ENCODE data around the gene CSRP2.

CSRP2 gene

DNA sequence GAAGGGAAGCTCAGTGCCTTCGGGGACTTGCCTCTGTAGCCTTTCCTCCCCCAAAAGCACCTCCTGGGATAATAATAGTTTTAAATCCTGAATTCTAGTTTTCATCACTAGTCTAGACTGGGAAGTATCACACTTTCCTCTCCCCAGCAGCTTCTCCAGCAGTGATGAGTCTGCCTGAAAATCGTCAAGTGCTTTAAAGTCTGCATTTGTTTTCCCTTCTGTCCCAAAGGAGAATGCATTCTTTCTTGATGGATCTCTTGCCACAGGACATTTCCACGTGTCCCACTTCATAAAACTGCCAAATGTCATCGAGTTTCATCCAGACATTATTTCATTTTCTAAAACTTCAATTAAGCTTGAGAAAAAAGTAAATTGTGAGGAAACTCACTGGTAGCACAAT is 15.0 kb downstream of the CSRP2 start:
- Mint-ChIP-seq H3K36me3 (ENCODE audit: low read depth) (peaks cover 66% of the 10 kb centered on the region), H3K4me3 (no peak overlapping the region), H3K4me1 (peaks cover 79% of the 10 kb centered on the region), H3K27me3 (ENCODE audit: low read depth, poor library complexity) (no peaks in the 10 kb centered on the region), H3K27ac (peak overlapping the region; percentile 11), H3K9me3 (no peaks in the 10 kb centered on the region)
- DNase-seq, result no peak
- TF ChIP-seq, protein P1, sequence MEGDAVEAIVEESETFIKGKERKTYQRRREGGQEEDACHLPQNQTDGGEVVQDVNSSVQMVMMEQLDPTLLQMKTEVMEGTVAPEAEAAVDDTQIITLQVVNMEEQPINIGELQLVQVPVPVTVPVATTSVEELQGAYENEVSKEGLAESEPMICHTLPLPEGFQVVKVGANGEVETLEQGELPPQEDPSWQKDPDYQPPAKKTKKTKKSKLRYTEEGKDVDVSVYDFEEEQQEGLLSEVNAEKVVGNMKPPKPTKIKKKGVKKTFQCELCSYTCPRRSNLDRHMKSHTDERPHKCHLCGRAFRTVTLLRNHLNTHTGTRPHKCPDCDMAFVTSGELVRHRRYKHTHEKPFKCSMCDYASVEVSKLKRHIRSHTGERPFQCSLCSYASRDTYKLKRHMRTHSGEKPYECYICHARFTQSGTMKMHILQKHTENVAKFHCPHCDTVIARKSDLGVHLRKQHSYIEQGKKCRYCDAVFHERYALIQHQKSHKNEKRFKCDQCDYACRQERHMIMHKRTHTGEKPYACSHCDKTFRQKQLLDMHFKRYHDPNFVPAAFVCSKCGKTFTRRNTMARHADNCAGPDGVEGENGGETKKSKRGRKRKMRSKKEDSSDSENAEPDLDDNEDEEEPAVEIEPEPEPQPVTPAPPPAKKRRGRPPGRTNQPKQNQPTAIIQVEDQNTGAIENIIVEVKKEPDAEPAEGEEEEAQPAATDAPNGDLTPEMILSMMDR (IDR thresholded peaks at IDR 0.05), result no peak

DNA sequence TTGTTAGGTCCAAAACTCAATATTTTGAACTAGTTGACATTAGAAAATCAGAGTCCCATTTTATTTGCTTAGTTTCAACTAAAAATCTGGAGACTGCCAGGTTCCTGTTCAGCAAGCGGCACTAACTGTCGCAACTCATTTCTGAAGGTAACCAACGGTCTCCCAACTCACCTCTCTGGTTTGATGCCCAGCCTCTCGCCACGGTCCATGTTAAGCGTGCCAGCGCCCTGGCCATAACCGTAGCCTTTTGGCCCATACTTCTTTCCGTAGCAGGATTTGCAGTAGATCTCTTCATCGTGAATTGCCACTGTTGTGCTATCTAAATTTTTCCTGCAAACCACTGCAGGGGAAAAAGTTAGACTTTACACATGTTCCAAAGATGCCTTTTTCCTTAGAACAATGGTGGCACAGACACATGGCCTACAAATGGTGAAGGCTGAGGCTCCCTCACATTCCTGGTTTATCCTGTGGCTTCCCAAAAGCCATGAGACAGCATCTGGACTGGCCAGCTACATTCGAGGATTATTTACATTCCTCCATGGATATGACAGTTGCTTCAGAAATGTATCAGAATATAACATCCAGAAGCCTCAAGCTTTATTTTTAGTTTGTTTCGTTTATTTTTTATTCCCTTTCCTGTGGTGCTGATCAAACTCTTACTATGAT is 15.7 kb downstream of the CSRP2 start:
- Mint-ChIP-seq H3K27me3 (ENCODE audit: low read depth, poor library complexity) (peaks cover 4% of the 10 kb centered on the region), H3K9me3 (no peaks in the 10 kb centered on the region), H3K27ac (peak overlapping the region; percentile 64), H3K4me3 (no peak overlapping the region), H3K36me3 (ENCODE audit: low read depth) (peaks cover 66% of the 10 kb centered on the region), H3K4me1 (peaks cover 80% of the 10 kb centered on the region)
- TF ChIP-seq, protein P1 (IDR thresholded peaks at IDR 0.05), result no peak
- DNase-seq, result no peak

DNA sequence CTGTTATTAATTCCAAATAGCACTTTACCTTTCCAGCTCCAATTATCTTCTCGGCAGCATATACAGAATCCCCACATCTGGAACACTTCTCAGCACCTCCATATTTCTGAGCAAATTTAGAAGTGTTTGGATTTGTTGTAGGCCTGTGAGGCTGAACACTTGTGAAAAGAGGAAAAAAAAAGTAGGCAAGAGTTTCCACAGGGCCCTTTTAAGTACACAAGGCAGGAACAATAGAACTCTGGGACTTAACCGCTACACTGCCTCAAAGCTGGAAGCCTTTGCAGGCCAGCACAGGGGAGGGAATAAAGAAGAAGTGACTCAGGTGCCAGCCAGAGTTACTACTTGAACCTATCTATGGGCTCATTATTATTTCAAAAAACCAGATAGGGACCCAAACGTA is 18.6 kb downstream of the CSRP2 start:
- Mint-ChIP-seq H3K36me3 (ENCODE audit: low read depth) (peaks cover 91% of the 10 kb centered on the region), H3K9me3 (peaks cover 17% of the 10 kb centered on the region), H3K4me1 (peaks cover 53% of the 10 kb centered on the region), H3K27me3 (ENCODE audit: low read depth, poor library complexity) (peaks cover 4% of the 10 kb centered on the region), H3K27ac (peak overlapping the region; percentile 83), H3K4me3 (no peak overlapping the region)
- no peak for DNase-seq
- TF ChIP-seq, protein P1 (IDR thresholded peaks at IDR 0.05), result no peak

DNA sequence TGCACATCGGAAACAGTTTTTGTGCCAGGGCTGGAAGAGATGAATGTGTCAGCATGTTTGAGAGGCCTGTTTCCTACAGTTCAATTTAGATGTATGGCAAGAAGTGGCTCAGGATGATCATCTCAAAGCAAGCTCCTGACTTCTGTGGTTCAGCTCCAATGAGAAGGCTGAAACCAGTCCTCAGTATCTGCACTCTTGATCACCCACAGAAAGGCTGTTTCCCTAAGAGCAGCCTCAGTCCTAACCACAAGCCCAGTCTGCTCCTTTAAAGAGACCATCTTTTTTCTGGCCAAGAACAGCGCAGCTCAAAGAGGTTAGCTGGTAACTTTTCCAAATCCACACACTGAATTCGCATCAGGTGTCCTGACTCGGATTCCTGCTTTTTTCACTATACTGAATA is 19.2 kb downstream of the CSRP2 start:
- Mint-ChIP-seq H3K4me3 (no peak overlapping the region), H3K9me3 (peaks cover 23% of the 10 kb centered on the region), H3K36me3 (ENCODE audit: low read depth) (peaks cover 95% of the 10 kb centered on the region), H3K27me3 (ENCODE audit: low read depth, poor library complexity) (peaks cover 4% of the 10 kb centered on the region), H3K4me1 (peaks cover 49% of the 10 kb centered on the region), H3K27ac (peak overlapping the region; percentile 83)
- TF ChIP-seq, protein P1 (IDR thresholded peaks at IDR 0.05), result no peak
- no peak for DNase-seq

DNA sequence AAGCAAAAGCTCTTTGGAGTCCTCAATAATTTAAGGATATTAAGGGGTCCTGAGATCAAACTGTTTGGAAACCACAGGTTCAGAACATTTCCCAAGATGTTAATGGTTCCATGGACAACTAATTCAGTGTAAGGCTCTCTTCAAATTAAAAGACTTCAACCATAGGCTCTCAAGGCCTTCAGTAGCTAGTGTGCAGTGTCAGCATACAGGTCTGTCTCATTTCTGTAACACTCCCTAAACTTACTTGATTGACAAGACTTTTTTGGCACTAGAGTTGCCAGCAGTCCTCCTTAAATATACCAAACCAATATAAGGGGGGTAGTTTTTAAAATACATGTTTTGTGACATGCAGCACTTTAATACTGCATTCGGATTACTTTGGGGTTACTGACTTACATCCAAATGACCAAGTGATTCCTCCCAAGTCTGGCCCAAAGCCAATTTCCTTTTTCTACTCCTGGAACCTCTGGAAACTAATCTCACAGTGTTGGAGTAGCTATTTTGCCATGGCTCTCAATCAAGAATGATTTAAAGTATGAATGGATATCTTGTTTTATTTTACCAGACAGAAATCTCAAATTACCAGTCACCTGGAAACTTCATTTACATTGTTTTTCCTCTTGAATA is 22.7 kb downstream of the CSRP2 start:
- no peak for DNase-seq
- H3K27me3 Mint-ChIP-seq (ENCODE audit: low read depth, poor library complexity), result peaks cover 4% of the 10 kb centered on the region
- no peak overlapping the region for H3K4me3 Mint-ChIP-seq
- no peak overlapping the region for H3K27ac Mint-ChIP-seq
- H3K4me1 Mint-ChIP-seq, result peaks cover 26% of the 10 kb centered on the region
- TF ChIP-seq, protein P1 (IDR thresholded peaks at IDR 0.05), result no peak
- H3K36me3 Mint-ChIP-seq (ENCODE audit: low read depth), result peaks cover 88% of the 10 kb centered on the region
- peaks cover 24% of the 10 kb centered on the region for H3K9me3 Mint-ChIP-seq

DNA sequence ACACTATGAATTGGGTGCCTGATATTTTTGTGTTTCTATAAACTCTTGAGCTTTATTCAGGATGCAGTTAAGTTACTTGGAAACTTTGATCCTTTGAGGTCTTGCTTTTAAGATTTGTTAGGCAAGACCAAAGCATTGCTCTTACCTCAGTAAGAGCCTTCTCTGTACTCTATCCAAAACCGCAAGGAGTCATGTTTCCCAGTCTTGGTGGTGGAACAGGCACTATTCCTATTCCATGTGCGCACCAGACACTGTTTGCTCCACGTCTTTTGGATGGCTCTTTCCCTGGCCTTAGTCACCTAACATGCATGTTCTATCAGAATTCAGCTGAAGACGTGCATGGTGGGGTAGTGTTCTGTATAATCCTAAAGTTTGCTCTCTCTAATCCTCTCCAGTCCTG is 23.5 kb downstream of the CSRP2 start:
- Mint-ChIP-seq H3K36me3 (ENCODE audit: low read depth) (peaks cover 89% of the 10 kb centered on the region), H3K27me3 (ENCODE audit: low read depth, poor library complexity) (peaks cover 4% of the 10 kb centered on the region), H3K27ac (peak overlapping the region; percentile 72), H3K4me1 (peaks cover 20% of the 10 kb centered on the region), H3K4me3 (no peak overlapping the region), H3K9me3 (peaks cover 24% of the 10 kb centered on the region)
- DNase-seq, result no peak
- TF ChIP-seq, protein P1 (IDR thresholded peaks at IDR 0.05), result no peak
